Measurements from ENCODE around the gene RAP2A.

The RAP2A gene

GRCh38 chr13:97433727-97434396, at the start of gene RAP2A:
Gene RAP2A (plus strand): TSS chr13:97434169. CDS start chr13:97434471, 302 bp downstream.
- DNase-seq: peak; percentile 85 to 89

- DNase-seq: no peak
Observed at GRCh38 chr13:97384371-97384770, 49.6 kb upstream of the RAP2A start.

GRCh38 chr13:97385146-97385545, 48.8 kb upstream of the RAP2A start:
- DNase-seq: no peak

- DNase-seq: no peak
Observed at GRCh38 chr13:97385854-97386253, 48.1 kb upstream of the RAP2A start.

GRCh38 chr13:97386801-97387484, 47.0 kb upstream of the RAP2A start:
- no peak for DNase-seq

GRCh38 chr13:97387485-97387839, 46.5 kb upstream of the RAP2A start:
- no peak for DNase-seq

- DNase-seq: no peak
Observed at GRCh38 chr13:97387890-97388289, 46.1 kb upstream of the RAP2A start.

- no peak for DNase-seq
Observed at GRCh38 chr13:97388373-97388772, 45.6 kb upstream of the RAP2A start.

- DNase-seq: no peak
Observed at GRCh38 chr13:97390941-97391600, 42.9 kb upstream of the RAP2A start.

GRCh38 chr13:97392020-97392419, 41.9 kb upstream of the RAP2A start:
- no peak for DNase-seq

GRCh38 chr13:97394542-97394941, 39.4 kb upstream of the RAP2A start:
- no peak for DNase-seq

- DNase-seq: no peak
Observed at GRCh38 chr13:97395447-97396136, 38.4 kb upstream of the RAP2A start.

GRCh38 chr13:97397267-97397666, 36.7 kb upstream of the RAP2A start:
- DNase-seq: no peak

- DNase-seq: no peak
Observed at GRCh38 chr13:97401421-97401820, 32.5 kb upstream of the RAP2A start.

GRCh38 chr13:97403893-97404750, 29.8 kb upstream of the RAP2A start:
- DNase-seq: no peak

- DNase-seq: no peak
Observed at GRCh38 chr13:97407540-97407939, 26.4 kb upstream of the RAP2A start.

- no peak for DNase-seq
Observed at GRCh38 chr13:97408938-97409337, 25.0 kb upstream of the RAP2A start.

GRCh38 chr13:97411984-97412383, 22.0 kb upstream of the RAP2A start:
- DNase-seq: no peak

- no peak for DNase-seq
Observed at GRCh38 chr13:97413694-97414093, 20.3 kb upstream of the RAP2A start.

- DNase-seq: no peak
Observed at GRCh38 chr13:97414392-97414791, 19.6 kb upstream of the RAP2A start.

- DNase-seq: no peak
Observed at GRCh38 chr13:97417698-97418097, 16.3 kb upstream of the RAP2A start.
